Endothelial cell of umbilical vein (primary cell): Measurements from ENCODE around the gene CHD9. TPM values are rescaled to one million over a fixed set of nuclear protein-coding genes. Genes with fewer than 3 reads are reported as not detected.

Experiments
- BruUV-seq: library from RNA; stranded (reverse); fragments of 400-500 nt; replicated peaks from 2 replicates; lab custom pipeline; 2021; lab: Mats Ljungman, UMichigan
- CTCF ChIA-PET: fragments of 300-600, 350-600 bp; sonication (Branson Sonifier 250); formaldehyde crosslinking; loops from one replicate; lab custom pipeline; 2021; ENCODE audit warnings: antibody characterized with exemption, inconsistent platforms; lab: Charles Lee
- POLR2A ChIA-PET: fragments of 300-600, 350-600 bp; sonication (Branson Sonifier 250); formaldehyde crosslinking; loops from one replicate; lab custom pipeline; 2021; ENCODE audit warnings: antibody characterized with exemption, inconsistent platforms; lab: Charles Lee
- DNase-seq: peaks from one replicate; pipeline ENCODE4 v3.0.0-alpha.2; 2011; ENCODE audit warnings: low read depth, low spot score
- FAIRE-seq: peaks from 2 replicates; lab custom pipeline; 2011; peaks lifted over from hg19 to GRCh38; lab: Jason Lieb, UNC
- H2AFZ ChIP-seq: 2 replicates; pipeline ENCODE4 v1.6.0; 2012; ENCODE audit warnings: low read depth, low read length, control low read depth, inconsistent platforms
- H3K27ac ChIP-seq: 2 replicates; pipeline ENCODE4 v1.5.1; 2011; ENCODE audit warnings: low read depth, mild to moderate bottlenecking, control low read depth, low read length, moderate library complexity; ENCODE audit not compliant: insufficient read depth
- H3K27me3 ChIP-seq, 2 experiments: 2 replicates each; pipeline versions ENCODE4 v1.6.0 to v1.6.1; 2011; ENCODE audit warnings: low read length in 2 of 2, mixed read lengths in 1 of 2; ENCODE audit not compliant: control insufficient read depth in 2 of 2, insufficient read depth in 2 of 2
- H3K36me3 ChIP-seq, 2 experiments: 2 replicates in 1 of 2; 3 replicates in 1 of 2; pipeline ENCODE4 v1.5.1; 2011; ENCODE audit warnings: low read length in 2 of 2, mild to moderate bottlenecking in 1 of 2, moderate library complexity in 1 of 2; ENCODE audit not compliant: control insufficient read depth in 2 of 2, insufficient read depth in 2 of 2; ENCODE audit errors: extremely low read depth in 1 of 2
- H3K4me1 ChIP-seq: 3 replicates; pipeline ENCODE4 v1.5.1; 2011; ENCODE audit warnings: mild to moderate bottlenecking, low read length; ENCODE audit not compliant: control insufficient read depth, insufficient read depth; ENCODE audit errors: extremely low read depth
- H3K4me2 ChIP-seq: 2 replicates; pipeline ENCODE4 v1.6.1; 2011; ENCODE audit warnings: low read length, control low read depth, mixed read lengths; ENCODE audit not compliant: insufficient read depth
- H3K4me3 ChIP-seq, 3 experiments: fragments of 200-600 bp in 1 of 3; sonication (generic), shearing (Covaris generic) in 1 of 3; replicated peaks in 1 of 3; 2 replicates each; pipeline ENCODE4 v1.5.1; 2011 to 2016; ENCODE audit warnings: control low read depth in 3 of 3, low read length in 3 of 3, mild to moderate bottlenecking in 2 of 3, inconsistent platforms in 1 of 3, low read depth in 1 of 3, moderate library complexity in 1 of 3; ENCODE audit not compliant: insufficient read depth in 1 of 3
- H3K79me2 ChIP-seq: 2 replicates; pipeline ENCODE4 v1.6.0; 2012; ENCODE audit warnings: low read length, inconsistent platforms; ENCODE audit not compliant: control insufficient read depth, insufficient read depth
- H3K9ac ChIP-seq: replicated peaks from 2 replicates; pipeline ENCODE3; 2011; ENCODE audit warnings: low read length, control low read depth; ENCODE audit not compliant: insufficient read depth; ENCODE audit errors: extremely low read depth
- H3K9me1 ChIP-seq: replicated peaks from 3 replicates; pipeline ENCODE4 v1.6.0; 2011; ENCODE audit warnings: mild to moderate bottlenecking, low read length; ENCODE audit not compliant: control insufficient read depth, insufficient read depth; ENCODE audit errors: extremely low read depth
- H3K9me3 ChIP-seq: replicated peaks from 2 replicates; pipeline ENCODE4 v1.5.1; 2012; ENCODE audit warnings: low read length, inconsistent platforms; ENCODE audit not compliant: control insufficient read depth, insufficient read depth
- H4K20me1 ChIP-seq: replicated peaks from 2 replicates; pipeline ENCODE3; 2011; ENCODE audit warnings: mild to moderate bottlenecking, low read length; ENCODE audit not compliant: control insufficient read depth, insufficient read depth; ENCODE audit errors: extremely low read depth
- CTCF ChIP-seq, 2 donors: IDR thresholded peaks; 1 replicate in 1 of 2; 2 replicates in 1 of 2; pipeline ENCODE4 v1.5.1; 2011; ENCODE audit warnings: low read length in 2 of 2, mild to moderate bottlenecking in 2 of 2, moderate library complexity in 2 of 2, control low read depth in 1 of 2, inconsistent platforms in 1 of 2, low read depth in 1 of 2; ENCODE audit not compliant: insufficient read depth in 1 of 2; ENCODE audit errors: extremely low read depth in 1 of 2
- EZH2 ChIP-seq: IDR thresholded peaks from 2 replicates; pipeline ENCODE4 v1.6.1; 2012; ENCODE audit warnings: borderline replicate concordance, low read depth, mild to moderate bottlenecking, moderate library complexity, low read length, inconsistent platforms; ENCODE audit not compliant: severe bottlenecking
- FOS ChIP-seq: IDR thresholded peaks from 2 replicates; pipeline ENCODE4 v1.6.1; 2011; ENCODE audit warnings: mild to moderate bottlenecking, low read length, moderate library complexity, borderline replicate concordance; ENCODE audit not compliant: insufficient read depth
- GATA2 ChIP-seq: IDR thresholded peaks from 2 replicates; pipeline ENCODE4 v1.7.0; 2011; ENCODE audit warnings: low read depth, mild to moderate bottlenecking, moderate library complexity, mixed read lengths, low read length; ENCODE audit not compliant: insufficient read length, insufficient read depth
- JUN ChIP-seq: IDR thresholded peaks from 2 replicates; pipeline ENCODE4 v1.6.1; 2011; ENCODE audit warnings: borderline replicate concordance, low read depth; ENCODE audit not compliant: insufficient read length, insufficient read depth
- MYC ChIP-seq: IDR thresholded peaks from one replicate; pipeline ENCODE4 v1.6.1; 2011; ENCODE audit warnings: mild to moderate bottlenecking, low read depth, low read length
- POLR2A ChIP-seq: IDR thresholded peaks from 2 replicates; pipeline ENCODE4 v1.6.1; 2012; ENCODE audit warnings: low read depth, mild to moderate bottlenecking, control low read depth, low read length
- POLR2AphosphoS5 ChIP-seq: IDR thresholded peaks from 2 replicates; pipeline ENCODE4 v1.6.1; 2012; ENCODE audit warnings: low read depth, mild to moderate bottlenecking, control low read depth, low read length, moderate library complexity; ENCODE audit not compliant: insufficient read depth
- dilution Hi-C: fragments of 300-500 bp; cut with MboI; formaldehyde crosslinking; loops from one replicate; pipeline ENCODE4 v1.15.0; 2019; ENCODE audit warnings: low sequenced_read_pairs; ENCODE audit not compliant: extremely low pct_ligation_motif_present
- intact Hi-C: fragments of 100-400 bp; cut with micrococcal nuclease; formaldehyde crosslinking; loops from one replicate; pipeline ENCODE4 v1.10.0; 2022
- polyA plus RNA-seq, 4 experiments: library from polyadenylated mRNA; depleted of rRNA in 3 of 4; stranded (reverse) in 3 of 4; unstranded in 1 of 4; fragments of >200 nt; gene quantifications; 2 replicates each; pipeline versions ENCODE4 v1.2.1 to v1.2.3, GENCODE V29; 2011 to 2012; ENCODE audit warnings: missing spikeins in 1 of 4
- total RNA-seq: library from RNA; stranded (reverse); gene quantifications from 2 replicates; pipeline ENCODE4 v1.2.3, GENCODE V29; 2021
- TF ChIP-seq, protein P1 (sequence below): IDR thresholded peaks from 2 replicates; pipeline ENCODE4 v1.6.1; 2011; ENCODE audit not compliant: insufficient read depth, insufficient read length

CHD9 gene
- total and polyA plus RNA-seq, 2 donors (not counting 3 experiments of a cell fraction or from before 2014, with no cell fraction given), result 9.9 to 59.2 TPM

DNA sequence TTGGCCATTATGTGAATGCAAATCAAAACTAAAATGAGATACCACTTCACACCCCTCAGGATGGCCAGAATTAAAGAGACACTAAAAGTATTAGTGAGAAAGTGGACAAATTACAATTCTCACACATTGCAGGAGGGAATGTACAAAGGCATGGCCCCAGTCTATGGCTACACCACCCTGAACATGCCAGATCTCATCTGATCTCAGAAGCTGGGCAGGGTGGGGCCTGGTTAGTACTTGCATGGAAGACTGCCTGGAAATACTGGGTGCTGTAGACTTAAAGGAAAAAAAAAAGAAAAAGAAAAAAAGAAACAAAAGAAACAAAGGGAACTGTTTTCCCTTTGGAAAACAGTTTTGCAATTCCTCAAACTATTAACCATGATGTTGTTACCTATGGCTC lies 282.5 kb downstream of the CHD9 start:
- no TSS peak for BruUV-seq
- CTCF ChIA-PET, result no interaction called here
- no peak overlapping the region for H3K4me2 ChIP-seq
- H2AFZ ChIP-seq, result no peak overlapping the region
- no peaks in the 10 kb centered on the region for H3K9me3 ChIP-seq
- intact Hi-C loops (no loop called here), dilution Hi-C loops (no loop called here)
- H3K36me3 ChIP-seq, result no peaks in the 10 kb centered on the region
- FAIRE-seq (no peak), DNase-seq (no peak)
- H3K4me3 ChIP-seq, result no peak overlapping the region
- POLR2A ChIA-PET, result no interaction called here
- H3K9me1 ChIP-seq, result no peaks in the 10 kb centered on the region
- no peak overlapping the region for H3K9ac ChIP-seq
- H3K27me3 ChIP-seq, result no peaks in the 10 kb centered on the region
- H4K20me1 ChIP-seq, result no peaks in the 10 kb centered on the region
- H3K27ac ChIP-seq, result no peak overlapping the region
- no peaks in the 10 kb centered on the region for H3K4me1 ChIP-seq
- no peaks in the 10 kb centered on the region for H3K79me2 ChIP-seq
- TF ChIP-seq MYC, result no peak
- TF ChIP-seq, protein P1, sequence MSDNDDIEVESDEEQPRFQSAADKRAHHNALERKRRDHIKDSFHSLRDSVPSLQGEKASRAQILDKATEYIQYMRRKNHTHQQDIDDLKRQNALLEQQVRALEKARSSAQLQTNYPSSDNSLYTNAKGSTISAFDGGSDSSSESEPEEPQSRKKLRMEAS, result no peak
- TF ChIP-seq POLR2AphosphoS5, result no peak
- no peak for TF ChIP-seq JUN
- no peak for TF ChIP-seq FOS
- no peak for TF ChIP-seq EZH2
- no peak for TF ChIP-seq GATA2
- no peak for TF ChIP-seq POLR2A
- TF ChIP-seq CTCF (IDR thresholded peaks at IDR 0.05; ENCODE audit: extremely low read depth in 1 of 2, insufficient read depth in 1 of 2, low read depth in 1 of 2, low read length in 2 of 2), result no peak
